ENCODE data around the gene MYO1D.

DNA sequence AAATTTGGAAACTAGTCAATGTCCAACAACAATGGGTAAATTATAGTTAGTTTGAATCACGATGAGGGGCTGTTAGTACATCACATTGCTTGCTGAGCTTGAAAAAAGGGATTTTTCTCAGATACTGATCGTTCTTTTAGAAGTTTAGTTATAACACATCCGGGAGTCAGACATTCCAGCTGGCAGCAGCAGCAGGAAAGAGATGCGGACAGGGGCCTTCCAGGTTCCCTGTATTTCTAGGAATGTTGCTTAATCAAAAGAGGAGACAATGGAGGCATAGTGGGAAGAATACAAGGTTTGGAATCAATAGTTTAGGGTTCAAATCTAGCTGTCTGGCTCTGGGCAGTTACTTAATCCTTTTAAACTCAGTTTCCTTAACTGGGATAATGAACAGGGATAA lies 362.3 kb downstream of the MYO1D start:
- TF ChIP-seq EGR1 (IDR thresholded peaks at IDR 0.05), result no peak
- no peak for TF ChIP-seq TCF12 (IDR thresholded peaks at IDR 0.05; ENCODE audit: low read depth)
- TF ChIP-seq, protein P1, sequence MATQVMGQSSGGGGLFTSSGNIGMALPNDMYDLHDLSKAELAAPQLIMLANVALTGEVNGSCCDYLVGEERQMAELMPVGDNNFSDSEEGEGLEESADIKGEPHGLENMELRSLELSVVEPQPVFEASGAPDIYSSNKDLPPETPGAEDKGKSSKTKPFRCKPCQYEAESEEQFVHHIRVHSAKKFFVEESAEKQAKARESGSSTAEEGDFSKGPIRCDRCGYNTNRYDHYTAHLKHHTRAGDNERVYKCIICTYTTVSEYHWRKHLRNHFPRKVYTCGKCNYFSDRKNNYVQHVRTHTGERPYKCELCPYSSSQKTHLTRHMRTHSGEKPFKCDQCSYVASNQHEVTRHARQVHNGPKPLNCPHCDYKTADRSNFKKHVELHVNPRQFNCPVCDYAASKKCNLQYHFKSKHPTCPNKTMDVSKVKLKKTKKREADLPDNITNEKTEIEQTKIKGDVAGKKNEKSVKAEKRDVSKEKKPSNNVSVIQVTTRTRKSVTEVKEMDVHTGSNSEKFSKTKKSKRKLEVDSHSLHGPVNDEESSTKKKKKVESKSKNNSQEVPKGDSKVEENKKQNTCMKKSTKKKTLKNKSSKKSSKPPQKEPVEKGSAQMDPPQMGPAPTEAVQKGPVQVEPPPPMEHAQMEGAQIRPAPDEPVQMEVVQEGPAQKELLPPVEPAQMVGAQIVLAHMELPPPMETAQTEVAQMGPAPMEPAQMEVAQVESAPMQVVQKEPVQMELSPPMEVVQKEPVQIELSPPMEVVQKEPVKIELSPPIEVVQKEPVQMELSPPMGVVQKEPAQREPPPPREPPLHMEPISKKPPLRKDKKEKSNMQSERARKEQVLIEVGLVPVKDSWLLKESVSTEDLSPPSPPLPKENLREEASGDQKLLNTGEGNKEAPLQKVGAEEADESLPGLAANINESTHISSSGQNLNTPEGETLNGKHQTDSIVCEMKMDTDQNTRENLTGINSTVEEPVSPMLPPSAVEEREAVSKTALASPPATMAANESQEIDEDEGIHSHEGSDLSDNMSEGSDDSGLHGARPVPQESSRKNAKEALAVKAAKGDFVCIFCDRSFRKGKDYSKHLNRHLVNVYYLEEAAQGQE (IDR thresholded peaks at IDR 0.05; ENCODE audit: low read depth), result no peak
- TF ChIP-seq ZBTB7A (IDR thresholded peaks at IDR 0.05; ENCODE audit: low read depth), result no peak
- TF ChIP-seq TEAD4 (IDR thresholded peaks at IDR 0.05), result no peak
- no peak for TF ChIP-seq FOXM1 (IDR thresholded peaks at IDR 0.05; ENCODE audit: borderline replicate concordance, low read depth)
- TF ChIP-seq EP300 (IDR thresholded peaks at IDR 0.05; ENCODE audit: borderline replicate concordance), result no peak
- no peak for TF ChIP-seq RAD21 (IDR thresholded peaks at IDR 0.05; ENCODE audit: low read depth)
- TF ChIP-seq CREB1 (IDR thresholded peaks at IDR 0.05; ENCODE audit: low read depth), result no peak
- TF ChIP-seq, protein P2, sequence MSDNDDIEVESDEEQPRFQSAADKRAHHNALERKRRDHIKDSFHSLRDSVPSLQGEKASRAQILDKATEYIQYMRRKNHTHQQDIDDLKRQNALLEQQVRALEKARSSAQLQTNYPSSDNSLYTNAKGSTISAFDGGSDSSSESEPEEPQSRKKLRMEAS (IDR thresholded peaks at IDR 0.05), result no peak
- TF ChIP-seq, protein P3, sequence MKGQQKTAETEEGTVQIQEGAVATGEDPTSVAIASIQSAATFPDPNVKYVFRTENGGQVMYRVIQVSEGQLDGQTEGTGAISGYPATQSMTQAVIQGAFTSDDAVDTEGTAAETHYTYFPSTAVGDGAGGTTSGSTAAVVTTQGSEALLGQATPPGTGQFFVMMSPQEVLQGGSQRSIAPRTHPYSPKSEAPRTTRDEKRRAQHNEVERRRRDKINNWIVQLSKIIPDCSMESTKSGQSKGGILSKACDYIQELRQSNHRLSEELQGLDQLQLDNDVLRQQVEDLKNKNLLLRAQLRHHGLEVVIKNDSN (IDR thresholded peaks at IDR 0.05), result no peak
- TF ChIP-seq NFIC (IDR thresholded peaks at IDR 0.05), result no peak
- no peak for TF ChIP-seq CEBPB (IDR thresholded peaks at IDR 0.05)
- no peak for TF ChIP-seq TAF1 (IDR thresholded peaks at IDR 0.05; ENCODE audit: low read depth)

Data from Ishikawa (cell line).